Body of pancreas (tissue), 4 donors: ENCODE measurements around the gene USPL1. TPM values are rescaled to one million over a fixed set of nuclear protein-coding genes. Genes with fewer than 3 reads are reported as not detected.

Experiments used
- ATAC-seq: fragments of 150-250 bp; one replicate; pipeline ENCODE4 v1.9.1; 2016
- DNase-seq, 4 donors: peaks; one replicate each; pipeline ENCODE4 v3.0.0-alpha.2; 2019
- H3K27ac ChIP-seq, 4 donors: fragments of 200-600 bp; sonication (generic); 1 replicate in 3 of 4; 2 replicates in 1 of 4; pipeline versions ENCODE4 v1.5.1 to v1.6.1; 2016 to 2019; ENCODE audit warnings: mild to moderate bottlenecking in 1 of 4, mixed read lengths in 1 of 4, moderate library complexity in 1 of 4
- H3K27me3 ChIP-seq, 2 donors: fragments of 200-600 bp; sonication (generic); one replicate each; pipeline ENCODE4 v1.6.0; 2016; ENCODE audit warnings: mild to moderate bottlenecking in 1 of 2
- H3K36me3 ChIP-seq, 2 donors: fragments of 200-600 bp; sonication (generic); replicated peaks in 1 of 2; 2 replicates each; pipeline ENCODE4 v1.5.1; 2016; ENCODE audit warnings: low read depth in 2 of 2; ENCODE audit not compliant: insufficient read depth in 1 of 2
- H3K4me1 ChIP-seq: fragments of 200-600 bp; sonication (generic); one replicate; pipeline ENCODE4 v1.6.0; 2016
- H3K4me3 ChIP-seq, 2 donors: fragments of 200-600 bp; sonication (generic); 1 replicate in 1 of 2; 2 replicates in 1 of 2; pipeline ENCODE4 v1.5.1; 2016 to 2019
- H3K9me3 ChIP-seq, 3 donors: fragments of 200-600 bp; sonication (generic); 1 replicate in 2 of 3; 2 replicates in 1 of 3; pipeline ENCODE4 v1.5.1; 2016
- CTCF ChIP-seq, 7 experiments: fragments of 450-650 bp in 4 of 7; fragments of 200-600 bp in 3 of 7; sonication (generic) in 3 of 7; IDR thresholded peaks; one replicate each; pipeline ENCODE4 v1.5.1; 2016 to 2019; ENCODE audit warnings: antibody characterized with exemption in 7 of 7
- POLR2A ChIP-seq, 3 donors: fragments of 450-650 bp; IDR thresholded peaks; one replicate each; pipeline ENCODE4 v1.6.1; 2016; ENCODE audit warnings: antibody characterized with exemption in 3 of 3, mild to moderate bottlenecking in 2 of 3
- WGBS, 2 donors: methylation state at CpG; one replicate each; pipeline ENCODE4 v1.1.5; 2017; 5-methylcytosine and 5-hydroxymethylcytosine counted together
- intact Hi-C: fragments of 100-400 bp; cut with DNase I; formaldehyde crosslinking; loops from one replicate; pipeline ENCODE4 v1.15.1; 2023
- total RNA-seq, 2 donors: library from RNA; depleted of rRNA; stranded (reverse); fragments of >200 nt; gene quantifications; one replicate each; pipeline ENCODE4 v1.1.0, GENCODE V29; 2016

Gene USPL1
- total RNA-seq, 2 donors from 2014 or later = 10.9 to 14.5 TPM

- Histone ChIP-seq H3K36me3 (peaks cover 0 to 11% of the 10 kb centered on the region in 2 donors), H3K4me3 (no peak overlapping the region), H3K4me1 (no peaks in the 10 kb centered on the region), H3K27me3 (no peaks in the 10 kb centered on the region), H3K9me3 (no peaks in the 10 kb centered on the region), H3K27ac (no peak overlapping the region)
- DNase-seq (no peak), ATAC-seq (no peak)
- intact Hi-C loops = no loop called here
- TF ChIP-seq CTCF (IDR thresholded peaks at IDR 0.05) (no peak), POLR2A (IDR thresholded peaks at IDR 0.05) (no peak)
- 75 to 77% methylated on average over 1 of the region's 1 CpG for WGBS, 2 donors
These were observed 36.7 kb downstream of the USPL1 start for GRCh38 chr13:30654430-30654829.

GRCh38 chr13:30656178-30656577 lies 38.5 kb downstream of the USPL1 start:
- intact Hi-C loops = no loop called here
- TF ChIP-seq POLR2A (IDR thresholded peaks at IDR 0.05) = no peak
- TF ChIP-seq CTCF (IDR thresholded peaks at IDR 0.05) = no peak
- Histone ChIP-seq H3K9me3 (no peaks in the 10 kb centered on the region), H3K36me3 (peaks cover 0 to 11% of the 10 kb centered on the region in 2 donors), H3K4me3 (no peak overlapping the region), H3K27me3 (no peaks in the 10 kb centered on the region), H3K4me1 (no peaks in the 10 kb centered on the region), H3K27ac (no peak overlapping the region)
- WGBS, 2 donors = 89 to 91% methylated on average over 3 of the region's 3 CpGs
- DNase-seq (no peak), ATAC-seq (no peak)

- H3K4me1 ChIP-seq = peaks cover 11% of the 10 kb centered on the region
- DNase-seq (no peak), ATAC-seq (no peak)
- H3K27me3 ChIP-seq = no peaks in the 10 kb centered on the region
- intact Hi-C loops = no loop called here
- no peak overlapping the region for H3K4me3 ChIP-seq
- H3K9me3 ChIP-seq = no peaks in the 10 kb centered on the region
- H3K27ac ChIP-seq = no peak overlapping the region
- no peak for TF ChIP-seq CTCF (IDR thresholded peaks at IDR 0.05)
- no peak for TF ChIP-seq POLR2A (IDR thresholded peaks at IDR 0.05)
- 70 to 76% methylated on average over 2 to 7 of the region's 7 CpGs for WGBS, 2 donors
- peaks cover 0 to 7% of the 10 kb centered on the region in 2 donors for H3K36me3 ChIP-seq
These were observed 42.3 kb downstream of the USPL1 start for GRCh38 chr13:30659980-30660379.

GRCh38 chr13:30660796-30661195 lies 43.1 kb downstream of the USPL1 start:
- no peaks in the 10 kb centered on the region for H3K27me3 ChIP-seq
- no peak overlapping the region for H3K4me3 ChIP-seq
- no peak for DNase-seq
- TF ChIP-seq CTCF (IDR thresholded peaks at IDR 0.05) = no peak
- TF ChIP-seq POLR2A (IDR thresholded peaks at IDR 0.05) = no peak
- intact Hi-C loops = no loop called here
- WGBS, 2 donors = 80 to 81% methylated on average over 2 of the region's 2 CpGs
- peaks cover 0 to 7% of the 10 kb centered on the region in 2 donors for H3K36me3 ChIP-seq
- H3K27ac ChIP-seq = no peak overlapping the region
- no peak for ATAC-seq
- peaks cover 11% of the 10 kb centered on the region for H3K4me1 ChIP-seq
- H3K9me3 ChIP-seq = no peaks in the 10 kb centered on the region

GRCh38 chr13:30664689-30665275 lies 47.1 kb downstream of the USPL1 start:
- no peak for TF ChIP-seq POLR2A (IDR thresholded peaks at IDR 0.05)
- no peak for TF ChIP-seq CTCF (IDR thresholded peaks at IDR 0.05)

More at GRCh38 chr13:30664689-30665275, 47.1 kb downstream of the USPL1 start:
- H3K27me3 ChIP-seq = no peaks in the 10 kb centered on the region
- WGBS, 2 donors = 81 to 93% methylated on average over 4 of the region's 4 CpGs
- H3K9me3 ChIP-seq = no peaks in the 10 kb centered on the region
- peaks cover 11% of the 10 kb centered on the region for H3K4me1 ChIP-seq
- no peak overlapping the region for H3K4me3 ChIP-seq
- no peak for DNase-seq
- H3K27ac ChIP-seq = no peak overlapping the region
- intact Hi-C loops = no loop called here
- H3K36me3 ChIP-seq = no peaks in the 10 kb centered on the region
- ATAC-seq = no peak
